ENCODE results near the gene GRID1. TPM values are rescaled to one million over a fixed set of nuclear protein-coding genes. Genes with fewer than 3 reads are reported as not detected.

Gene GRID1
- total and polyA plus RNA-seq, 10 of the 15 experiments (the other 5 are each of a cell fraction or from before 2014, with no cell fraction given): 0.04 to 0.62 (median 0.08) TPM; not detected in 5

DNA sequence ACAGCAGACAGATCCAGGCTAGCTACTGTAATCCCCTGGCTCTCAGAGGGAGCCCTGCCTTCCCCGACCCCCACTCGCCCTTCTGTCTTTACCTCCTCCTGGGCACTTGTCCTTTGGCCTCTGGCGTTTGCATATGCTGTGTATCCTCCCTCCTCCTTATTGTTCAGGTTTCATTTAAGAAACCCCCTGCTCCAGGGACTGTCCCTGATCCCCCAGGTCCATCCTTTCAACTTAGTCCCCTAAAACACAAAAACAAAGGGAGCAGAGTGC, 25.7 kb downstream of the GRID1 start (continued):
- TF ChIP-seq ZBTB11 (CRISPR knock-in tag; IDR thresholded peaks at IDR 0.05) (no peak), IKZF1 (conservative IDR thresholded peaks at IDR 0.05) (no peak), CHD1 (IDR thresholded peaks at IDR 0.05; ENCODE audit: low read depth, low read length) (no peak), PML (IDR thresholded peaks at IDR 0.05; ENCODE audit: low read length) (no peak), ATF7 (IDR thresholded peaks at IDR 0.05; ENCODE audit: low read depth) (no peak), ZBTB33 (IDR thresholded peaks at IDR 0.05) (no peak)

DNA sequence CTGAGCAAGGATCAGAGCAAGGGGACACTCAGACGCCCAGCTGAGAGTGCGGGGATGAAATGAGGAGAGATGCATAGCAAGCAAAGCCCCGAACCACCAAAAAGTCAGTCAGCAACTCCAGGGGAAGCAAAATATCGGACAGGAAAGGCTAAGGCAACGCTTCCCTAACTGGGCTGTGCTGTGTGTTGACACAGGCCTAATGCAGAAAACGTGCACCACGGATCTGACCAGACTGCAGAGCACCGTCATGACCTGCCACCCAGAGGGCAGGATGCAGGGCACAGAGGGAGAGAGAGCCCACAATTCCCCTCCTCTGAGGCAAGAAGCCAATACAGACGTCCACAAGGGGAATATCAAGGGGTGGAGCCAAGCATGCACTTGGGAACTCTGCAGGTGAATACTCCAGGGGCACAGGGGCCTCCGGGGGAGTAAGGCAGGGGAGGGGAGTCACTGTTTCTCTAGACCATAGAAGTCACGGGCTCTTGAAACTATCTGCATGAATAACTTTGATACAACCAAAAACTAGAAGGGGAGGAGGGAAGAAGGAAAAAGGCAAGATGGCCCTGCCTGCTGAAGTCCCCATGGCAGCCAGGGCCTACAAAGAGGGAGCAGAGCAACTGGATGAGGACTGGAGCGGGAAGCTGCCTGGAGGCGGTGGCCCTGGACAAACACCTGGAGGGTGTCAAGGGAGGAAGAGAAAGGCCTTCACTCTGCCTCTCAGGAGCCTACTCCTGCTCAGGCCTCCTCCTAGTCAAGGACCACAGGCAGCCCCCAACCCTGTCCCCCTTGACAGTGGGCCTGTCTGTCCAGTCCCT, 26.2 kb downstream of the GRID1 start:
- FAIRE-seq: no peak

More for the DNA sequence above, 26.2 kb downstream of the GRID1 start:
- peaks cover 5% of the 10 kb centered on the region; the same call in 1 of the 2 replicates for H3K4me1 ChIP-seq (ENCODE audit: control insufficient read depth, insufficient read depth, low read length)
- no peaks in the 10 kb centered on the region; the same call in 2 of the 3 replicates for H3K9me3 ChIP-seq (replicated peaks; ENCODE audit: control insufficient read depth, insufficient read depth, low read length)
- TF ChIP-seq REST (IDR thresholded peaks at IDR 0.05; ENCODE audit: low read depth, low read length) (no peak), SREBF1 (IDR thresholded peaks at IDR 0.05; ENCODE audit: low read length) (no peak), GATAD2B (conservative IDR thresholded peaks at IDR 0.05; ENCODE audit: low read depth) (no peak), GABPA (IDR thresholded peaks at IDR 0.05; ENCODE audit: low read depth) (no peak), MEF2A (IDR thresholded peaks at IDR 0.05; ENCODE audit: insufficient read depth, low read depth, low read length) (no peak)
- no peak overlapping the region for H3K9ac ChIP-seq (ENCODE audit: control insufficient read depth, insufficient read depth, low read length)
- no peaks in the 10 kb centered on the region for H3K79me2 ChIP-seq (ENCODE audit: control insufficient read depth, insufficient read depth, low read length)
- RAD21 ChIA-PET (ENCODE audit: unreplicated experiment): no interaction called here
- no peaks in the 10 kb centered on the region for H3K36me3 ChIP-seq (ENCODE audit: control insufficient read depth in 2 of 2, insufficient read depth in 2 of 2, low read length in 1 of 2)
- in situ Hi-C loops (cut with MboI) (no loop called here), intact Hi-C loops (cut with micrococcal nuclease; ENCODE audit: unreplicated experiment) (no loop called here)
- WGBS (ENCODE audit: insufficient coverage, insufficient replicate concordance, low lambda C conversion rate, missing lambda C conversion rate): 12% methylated on average over 12 of the region's 13 CpGs
- no peak overlapping the region for H3K4me3 ChIP-seq
- DNase-seq (ENCODE audit: low read depth, low spot score) (no peak), ATAC-seq (no peak)
- POLR2A ChIA-PET: no interaction called here
- H3K4me2 ChIP-seq (ENCODE audit: control insufficient read depth, insufficient read depth): no peak overlapping the region
- SMC1A ChIA-PET (ENCODE audit: uncharacterized antibody, unreplicated experiment): no interaction called here
- no peak overlapping the region for H2AFZ ChIP-seq (ENCODE audit: control insufficient read depth, low read depth, low read length)
- no peak overlapping the region for H3K27ac ChIP-seq (ENCODE audit: control insufficient read depth, insufficient read depth)
- CTCF ChIA-PET: no interaction called here
- no TSS peak for BruUV-seq (replicated peaks)
- no peaks in the 10 kb centered on the region for H3K27me3 ChIP-seq (replicated peaks in 1 of 2; ENCODE audit: control insufficient read depth in 2 of 2, insufficient read depth in 2 of 2, low read length in 1 of 2)
- no peaks in the 10 kb centered on the region for H4K20me1 ChIP-seq (ENCODE audit: control insufficient read depth, insufficient read depth)
